Stomach (tissue), 4 donors: ENCODE results near the gene PDK1.

ENCODE experiments used
- CTCF ChIP-seq, 7 experiments: fragments of 450-650 bp in 4 of 7; fragments of 200-600 bp in 3 of 7; sonication (generic) in 3 of 7; IDR thresholded peaks; one replicate each; pipeline ENCODE4 v1.5.1; 2016 to 2019; ENCODE audit warnings: antibody characterized with exemption in 7 of 7, control low read depth in 2 of 7, mild to moderate bottlenecking in 1 of 7
- POLR2AphosphoS5 ChIP-seq, 3 donors: sonication (generic); formaldehyde crosslinking; IDR thresholded peaks; one replicate each; pipeline ENCODE4 v1.6.1; 2016; ENCODE audit warnings: antibody characterized with exemption in 3 of 3

DNA sequence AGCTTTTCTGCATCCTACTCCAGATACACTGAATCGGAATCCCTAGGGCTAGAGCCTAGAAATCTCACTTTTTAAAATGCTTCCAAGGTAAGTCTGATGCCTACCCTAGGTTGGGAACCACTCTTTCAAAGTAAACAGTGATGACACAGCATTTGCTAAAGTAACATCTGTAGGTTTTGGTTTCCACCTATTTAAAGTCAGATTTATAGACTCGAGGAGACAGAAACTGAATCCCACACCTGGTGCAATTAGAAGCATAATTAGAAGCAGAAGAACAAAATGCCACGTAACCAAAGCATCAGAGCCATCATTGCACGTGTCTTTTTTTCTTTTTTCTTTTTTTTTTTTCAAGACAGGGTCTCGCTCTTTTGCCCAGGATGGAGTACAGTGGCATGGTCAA is 40.9 kb downstream of the PDK1 start:
- TF ChIP-seq CTCF (IDR thresholded peaks at IDR 0.05) = no peak
- TF ChIP-seq POLR2AphosphoS5 (IDR thresholded peaks at IDR 0.05) = no peak
